ENCODE measurements around the gene TAS2R38.

The TAS2R38 gene

GRCh38 chr7:141975806-141976523 lies 2.4 kb upstream of the TAS2R38 start:
- Histone ChIP-seq H3K4me3 (IDR thresholded peaks at IDR 0.05; ENCODE audit: insufficient read depth, low read depth, low read length) (peak overlapping the region; percentile 50), H3K27me3 (ENCODE audit: insufficient read depth, low read depth) (no peaks in the 10 kb centered on the region), H3K27ac (no peak overlapping the region), H4K20me1 (ENCODE audit: insufficient read depth) (no peaks in the 10 kb centered on the region), H3K4me2 (peak overlapping the region; percentile 61), H3K79me2 (ENCODE audit: insufficient read depth, low read depth) (no peaks in the 10 kb centered on the region), H3K4me1 (ENCODE audit: low read depth, poor library complexity, severe bottlenecking) (peaks cover 10% of the 10 kb centered on the region), H2AFZ (ENCODE audit: low read depth) (peak overlapping the region; percentile 95), H3K36me3 (ENCODE audit: insufficient read depth) (no peaks in the 10 kb centered on the region), H3K9ac (peak overlapping the region; percentile 14; the same call in 1 of the 2 replicates)
- peak; percentile 99 for TF ChIP-seq CTCF (conservative IDR thresholded peaks at IDR 0.05; ENCODE audit: low read depth, low read length)

- H3K4me3 ChIP-seq (IDR thresholded peaks at IDR 0.05; ENCODE audit: insufficient read depth, low read depth, low read length), result no peak overlapping the region
- no peaks in the 10 kb centered on the region for H3K27me3 ChIP-seq (ENCODE audit: insufficient read depth, low read depth)
- TF ChIP-seq CTCF (conservative IDR thresholded peaks at IDR 0.05; ENCODE audit: low read depth, low read length), result peak; percentile 59
- H3K79me2 ChIP-seq (ENCODE audit: insufficient read depth, low read depth), result no peaks in the 10 kb centered on the region
- H3K9ac ChIP-seq, result no peak overlapping the region
- H3K4me1 ChIP-seq (ENCODE audit: low read depth, poor library complexity, severe bottlenecking), result peaks cover 10% of the 10 kb centered on the region
- no peak overlapping the region for H3K27ac ChIP-seq
- H3K36me3 ChIP-seq (ENCODE audit: insufficient read depth), result no peaks in the 10 kb centered on the region
- H4K20me1 ChIP-seq (ENCODE audit: insufficient read depth), result no peaks in the 10 kb centered on the region
- no peak overlapping the region for H2AFZ ChIP-seq (ENCODE audit: low read depth)
- H3K4me2 ChIP-seq, result no peak overlapping the region
Measured at GRCh38 chr7:141974831-141975230, 1.3 kb upstream of the TAS2R38 start.

- Histone ChIP-seq H3K79me2 (ENCODE audit: insufficient read depth, low read depth) (no peaks in the 10 kb centered on the region), H3K4me2 (no peak overlapping the region), H3K9ac (no peak overlapping the region), H4K20me1 (ENCODE audit: insufficient read depth) (no peaks in the 10 kb centered on the region), H3K4me1 (ENCODE audit: low read depth, poor library complexity, severe bottlenecking) (no peaks in the 10 kb centered on the region), H3K27ac (no peak overlapping the region), H3K4me3 (IDR thresholded peaks at IDR 0.05; ENCODE audit: insufficient read depth, low read depth, low read length) (no peak overlapping the region), H2AFZ (ENCODE audit: low read depth) (no peak overlapping the region), H3K36me3 (ENCODE audit: insufficient read depth) (no peaks in the 10 kb centered on the region), H3K27me3 (ENCODE audit: insufficient read depth, low read depth) (no peaks in the 10 kb centered on the region)
- TF ChIP-seq CTCF (conservative IDR thresholded peaks at IDR 0.05; ENCODE audit: low read depth, low read length), result no peak
Measured at GRCh38 chr7:141960687-141961422, 12.7 kb downstream of the TAS2R38 start.

GRCh38 chr7:141956084-141956483 lies 17.5 kb downstream of the TAS2R38 start:
- Histone ChIP-seq H3K4me3 (IDR thresholded peaks at IDR 0.05; ENCODE audit: insufficient read depth, low read depth, low read length) (no peak overlapping the region), H4K20me1 (ENCODE audit: insufficient read depth) (no peaks in the 10 kb centered on the region), H3K27me3 (ENCODE audit: insufficient read depth, low read depth) (no peaks in the 10 kb centered on the region), H3K9ac (no peak overlapping the region), H3K4me2 (no peak overlapping the region), H3K36me3 (ENCODE audit: insufficient read depth) (no peaks in the 10 kb centered on the region), H3K79me2 (ENCODE audit: insufficient read depth, low read depth) (no peaks in the 10 kb centered on the region), H3K4me1 (ENCODE audit: low read depth, poor library complexity, severe bottlenecking) (no peaks in the 10 kb centered on the region), H2AFZ (ENCODE audit: low read depth) (no peak overlapping the region), H3K27ac (no peak overlapping the region)
- TF ChIP-seq CTCF (conservative IDR thresholded peaks at IDR 0.05; ENCODE audit: low read depth, low read length), result no peak

All from KMS-11 (cell line).